Lower lobe of right lung (tissue), 2 donors: ENCODE data around the gene ZNF512. TPM values are rescaled to one million over a fixed set of nuclear protein-coding genes. Genes with fewer than 3 reads are reported as not detected.
"Not testable (repeated sequence)": the region's sequence is repeated elsewhere in the genome, so short reads cannot be mapped to it uniquely, and the experiment has no call there.

Source experiments
- ATAC-seq, 2 donors: fragments of 200-7000 bp; cut with Tn5 transposase; one replicate each; pipeline ENCODE4 v1.9.1; 2020 to 2022; ENCODE audit warnings: mild to moderate bottlenecking in 2 of 2, moderate library complexity in 2 of 2
- DNase-seq: peaks from one replicate; pipeline ENCODE4 v3.0.0-alpha.2; 2020
- H3K27ac ChIP-seq: fragments of 200-600 bp; one replicate; pipeline ENCODE4 v1.8.0; 2022
- H3K27me3 ChIP-seq: fragments of 200-600 bp; one replicate; pipeline ENCODE4 v1.8.0; 2022; ENCODE audit warnings: low read depth
- H3K36me3 ChIP-seq: fragments of 200-600 bp; one replicate; pipeline ENCODE4 v1.8.0; 2022; ENCODE audit warnings: mild to moderate bottlenecking
- H3K4me1 ChIP-seq: fragments of 200-600 bp; one replicate; pipeline ENCODE4 v1.8.0; 2022
- H3K4me3 ChIP-seq: fragments of 200-600 bp; one replicate; pipeline ENCODE4 v1.8.0; 2022; ENCODE audit warnings: mild to moderate bottlenecking
- H3K9me3 ChIP-seq: fragments of 200-600 bp; one replicate; pipeline ENCODE4 v1.8.0; 2022
- intact Hi-C: fragments of 100-400 bp; cut with DNase I; formaldehyde crosslinking; loops from one replicate; pipeline ENCODE4 v1.11.0; 2022
- long read RNA-seq: library from polyadenylated mRNA; unstranded; transcript quantifications from one replicate; pipeline ENCODE4 v2.0.0, GENCODE V29; 2021
- total RNA-seq: library from RNA; stranded (reverse); fragmentation: NEBNext Ultra II Directional; extraction: Animal tissue kit (Norgen Biotek cat#: 25700); gene quantifications from one replicate; pipeline ENCODE4 v1.2.1, GENCODE V29; 2021
- TF ChIP-seq, protein P1 (sequence below): fragments of 200-600 bp; IDR thresholded peaks from one replicate; pipeline ENCODE4 v1.8.0; 2022; ENCODE audit warnings: antibody characterized with exemption, mild to moderate bottlenecking
- donor health status: DM: no; HTN: yes; CAD: no; lungs with severe emphysema.

Gene ZNF512, protein sequence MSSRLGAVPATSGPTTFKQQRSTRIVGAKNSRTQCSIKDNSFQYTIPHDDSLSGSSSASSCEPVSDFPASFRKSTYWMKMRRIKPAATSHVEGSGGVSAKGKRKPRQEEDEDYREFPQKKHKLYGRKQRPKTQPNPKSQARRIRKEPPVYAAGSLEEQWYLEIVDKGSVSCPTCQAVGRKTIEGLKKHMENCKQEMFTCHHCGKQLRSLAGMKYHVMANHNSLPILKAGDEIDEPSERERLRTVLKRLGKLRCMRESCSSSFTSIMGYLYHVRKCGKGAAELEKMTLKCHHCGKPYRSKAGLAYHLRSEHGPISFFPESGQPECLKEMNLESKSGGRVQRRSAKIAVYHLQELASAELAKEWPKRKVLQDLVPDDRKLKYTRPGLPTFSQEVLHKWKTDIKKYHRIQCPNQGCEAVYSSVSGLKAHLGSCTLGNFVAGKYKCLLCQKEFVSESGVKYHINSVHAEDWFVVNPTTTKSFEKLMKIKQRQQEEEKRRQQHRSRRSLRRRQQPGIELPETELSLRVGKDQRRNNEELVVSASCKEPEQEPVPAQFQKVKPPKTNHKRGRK
- 29.5 TPM for total RNA-seq
- long read RNA-seq, transcript ZNF512-208 (13 exons, 3,543 nt) = minor isoform, 9 of 34 reads
- long read RNA-seq, transcript ZNF512-201 (14 exons, 3,541 nt) = major isoform, 10 of 34 reads
- long read RNA-seq, partial matches to known transcripts = 3 of 34 reads
- long read RNA-seq, other reads (novel, unspliced or antisense) = 10 of 34 reads

DNA sequence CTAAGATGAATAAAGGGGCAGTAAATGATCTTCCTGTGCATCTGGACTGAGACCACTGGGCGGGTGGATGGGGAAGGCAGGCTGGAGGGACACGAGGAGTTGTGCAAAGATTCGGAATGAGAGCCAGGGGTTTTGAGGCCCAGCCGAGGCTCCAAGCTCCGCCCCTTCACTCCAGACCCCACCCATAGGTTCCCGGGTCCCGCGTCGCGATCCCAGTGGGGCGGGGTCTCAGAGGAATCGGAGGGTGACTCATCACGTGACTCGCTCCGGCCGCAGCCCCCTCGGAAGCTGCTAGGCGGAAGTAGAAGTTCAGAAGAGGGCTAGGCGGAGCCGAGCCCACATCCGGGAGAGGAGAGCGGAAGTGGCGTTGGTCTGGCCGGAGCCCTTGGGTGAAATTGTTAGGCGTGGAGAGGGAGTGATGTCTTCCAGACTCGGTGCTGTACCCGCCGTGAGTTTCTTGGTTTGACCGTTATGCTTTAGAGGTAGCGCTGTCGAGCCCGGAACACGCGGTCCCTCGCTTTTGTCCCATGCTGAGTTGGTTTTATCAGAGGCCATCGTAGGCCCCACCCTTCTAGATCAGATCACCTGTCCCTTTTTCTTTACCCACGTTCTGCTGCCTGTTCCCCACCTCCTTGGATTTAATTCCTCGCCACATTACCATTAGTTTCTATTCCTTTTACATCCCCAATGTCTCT lies at the start of gene ZNF512:
TSS of gene ZNF512 (plus strand) at position 348 of the 695 bp plus-strand sequence. CDS start at position 419, 71 bp downstream.
- Histone ChIP-seq H3K27ac (peak within 1 kb of the TSS; percentile 75), H3K4me3 (peak within 1 kb of the TSS; percentile 81), H3K4me1 (peaks cover 22% of the 10 kb centered on the region), H3K36me3 (no peaks in the 10 kb centered on the region), H3K9me3 (no peaks in the 10 kb centered on the region), H3K27me3 (no peaks in the 10 kb centered on the region)
- TF ChIP-seq, protein P1, sequence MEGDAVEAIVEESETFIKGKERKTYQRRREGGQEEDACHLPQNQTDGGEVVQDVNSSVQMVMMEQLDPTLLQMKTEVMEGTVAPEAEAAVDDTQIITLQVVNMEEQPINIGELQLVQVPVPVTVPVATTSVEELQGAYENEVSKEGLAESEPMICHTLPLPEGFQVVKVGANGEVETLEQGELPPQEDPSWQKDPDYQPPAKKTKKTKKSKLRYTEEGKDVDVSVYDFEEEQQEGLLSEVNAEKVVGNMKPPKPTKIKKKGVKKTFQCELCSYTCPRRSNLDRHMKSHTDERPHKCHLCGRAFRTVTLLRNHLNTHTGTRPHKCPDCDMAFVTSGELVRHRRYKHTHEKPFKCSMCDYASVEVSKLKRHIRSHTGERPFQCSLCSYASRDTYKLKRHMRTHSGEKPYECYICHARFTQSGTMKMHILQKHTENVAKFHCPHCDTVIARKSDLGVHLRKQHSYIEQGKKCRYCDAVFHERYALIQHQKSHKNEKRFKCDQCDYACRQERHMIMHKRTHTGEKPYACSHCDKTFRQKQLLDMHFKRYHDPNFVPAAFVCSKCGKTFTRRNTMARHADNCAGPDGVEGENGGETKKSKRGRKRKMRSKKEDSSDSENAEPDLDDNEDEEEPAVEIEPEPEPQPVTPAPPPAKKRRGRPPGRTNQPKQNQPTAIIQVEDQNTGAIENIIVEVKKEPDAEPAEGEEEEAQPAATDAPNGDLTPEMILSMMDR = no peak
- intact Hi-C loops = no loop called here
- DNase-seq (peak; percentile 95), ATAC-seq (peak; percentile 97 to 98)

DNA sequence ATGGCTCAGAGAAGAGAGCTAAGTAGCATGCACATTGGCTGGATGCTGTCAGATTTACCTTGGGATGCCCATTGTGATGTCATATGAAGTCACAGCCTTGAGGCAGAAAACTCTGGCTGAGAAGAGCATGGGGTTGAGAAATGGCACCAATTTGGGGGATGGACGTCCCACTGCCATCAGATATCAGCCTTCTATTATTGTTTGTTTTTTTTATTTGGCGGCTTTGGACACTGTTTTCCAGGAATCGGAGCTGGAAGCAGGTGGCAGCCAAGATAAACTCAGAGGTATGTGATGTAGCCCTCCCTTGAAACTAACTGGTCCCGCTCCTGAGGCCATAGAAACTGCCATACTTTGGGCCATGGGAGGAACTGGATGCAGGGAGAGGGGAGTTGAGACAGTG lies 45.6 kb upstream of the ZNF512 start:
- no peak overlapping the region for H3K27ac ChIP-seq
- ATAC-seq = no peak
- H3K36me3 ChIP-seq = no peaks in the 10 kb centered on the region
- H3K9me3 ChIP-seq = no peaks in the 10 kb centered on the region
- H3K4me1 ChIP-seq = no peaks in the 10 kb centered on the region
- H3K27me3 ChIP-seq = no peaks in the 10 kb centered on the region
- intact Hi-C loops = no loop called here
- TF ChIP-seq, protein P1 = no peak
- no peak for DNase-seq
- H3K4me3 ChIP-seq = no peak overlapping the region

GRCh38 chr2:27538839-27539450 lies 43.9 kb upstream of the ZNF512 start:
- H3K36me3 ChIP-seq, H3K9me3 ChIP-seq, DNase-seq, H3K27me3 ChIP-seq, H3K27ac ChIP-seq, H3K4me3 ChIP-seq, intact Hi-C loops, ATAC-seq, H3K4me1 ChIP-seq: not testable (repeated sequence)

- not testable (repeated sequence) for DNase-seq, ATAC-seq
These were observed 43.2 kb upstream of the ZNF512 start for GRCh38 chr2:27539649-27540048.

DNA sequence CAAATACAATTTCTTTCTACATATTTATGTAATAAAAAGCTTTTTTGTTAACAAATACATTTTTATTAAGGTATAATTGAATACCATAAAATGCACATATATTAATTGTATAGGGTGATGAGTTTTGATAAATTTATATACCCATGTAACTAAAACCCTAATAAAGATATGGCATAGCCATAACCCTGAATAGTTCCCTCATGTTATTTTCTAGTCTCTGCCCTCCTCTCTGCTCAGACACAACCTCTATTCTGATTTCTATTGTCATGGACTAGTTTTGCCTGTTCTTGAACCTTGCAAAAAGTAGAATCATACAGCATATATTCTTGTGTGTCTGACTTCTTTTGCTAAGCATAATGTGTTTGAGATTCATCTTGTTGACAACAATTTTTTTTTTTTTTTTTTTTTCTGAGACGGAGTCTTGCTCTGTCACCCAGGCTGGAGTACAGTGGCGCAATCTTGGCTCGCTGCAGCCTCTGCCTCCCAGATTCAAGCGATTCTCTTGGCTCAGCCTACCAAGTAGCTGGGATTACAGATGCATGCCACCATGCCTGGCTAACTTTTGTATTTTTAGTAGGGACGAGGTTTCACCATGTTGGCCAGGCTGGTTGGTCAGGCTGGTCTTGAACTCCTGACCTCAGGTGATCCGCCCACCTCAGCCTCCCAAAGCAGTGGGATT lies 38.6 kb upstream of the ZNF512 start:
- Histone ChIP-seq H3K4me3 (no peak overlapping the region), H3K27me3 (no peaks in the 10 kb centered on the region), H3K27ac (no peak overlapping the region), H3K9me3 (peaks cover 3% of the 10 kb centered on the region), H3K36me3 (no peaks in the 10 kb centered on the region), H3K4me1 (no peaks in the 10 kb centered on the region)
- TF ChIP-seq, protein P1 = no peak
- DNase-seq (no peak), ATAC-seq (no peak)
- intact Hi-C loops = no loop called here

More at GRCh38 chr2:27539649-27540048, 43.2 kb upstream of the ZNF512 start:
- intact Hi-C loops, H3K9me3 ChIP-seq, H3K27me3 ChIP-seq, H3K36me3 ChIP-seq, H3K27ac ChIP-seq, H3K4me1 ChIP-seq, H3K4me3 ChIP-seq: not testable (repeated sequence)
